Astrocyte (in vitro differentiated cells and primary cell): ENCODE results near the gene INPP4B. TPM values are rescaled to one million over a fixed set of nuclear protein-coding genes. Genes with fewer than 3 reads are reported as not detected.

ENCODE experiments used
- DNase-seq: peaks from one replicate; pipeline ENCODE4 v3.0.0-alpha.2; 2010; ENCODE audit warnings: low read depth
- FAIRE-seq: peaks from 2 replicates; lab custom pipeline; 2011; peaks lifted over from hg19 to GRCh38; lab: Jason Lieb, UNC
- H2AFZ ChIP-seq: 2 replicates; pipeline ENCODE4 v1.6.0; 2012; ENCODE audit warnings: low read depth, low read length, inconsistent platforms
- H3K27ac ChIP-seq: 2 replicates; pipeline ENCODE4 v1.5.1; 2011; ENCODE audit warnings: low read depth, low read length, inconsistent platforms
- H3K27me3 ChIP-seq: 2 replicates; pipeline ENCODE4 v1.6.0; 2011; ENCODE audit warnings: low read length, inconsistent platforms; ENCODE audit not compliant: insufficient read depth
- H3K36me3 ChIP-seq: 2 replicates; pipeline ENCODE4 v1.5.1; 2011; ENCODE audit warnings: low read length, inconsistent platforms; ENCODE audit not compliant: insufficient read depth
- H3K4me1 ChIP-seq: 2 replicates; pipeline ENCODE4 v1.5.1; 2011; ENCODE audit warnings: low read length, inconsistent platforms; ENCODE audit not compliant: insufficient read depth
- H3K4me2 ChIP-seq: 2 replicates; pipeline ENCODE4 v1.6.0; 2012; ENCODE audit warnings: low read length, inconsistent platforms
- H3K4me3 ChIP-seq: 2 replicates; pipeline ENCODE4 v1.5.1; 2011; ENCODE audit warnings: low read depth, mild to moderate bottlenecking, low read length, inconsistent platforms; ENCODE audit not compliant: insufficient read depth
- H3K79me2 ChIP-seq: 2 replicates; pipeline ENCODE4 v1.6.0; 2012; ENCODE audit warnings: mild to moderate bottlenecking, low read length, inconsistent platforms; ENCODE audit not compliant: insufficient read depth
- H3K9ac ChIP-seq: 2 replicates; pipeline ENCODE4 v1.6.0; 2012; ENCODE audit warnings: mild to moderate bottlenecking, low read length, inconsistent platforms
- H3K9me3 ChIP-seq: 2 replicates; pipeline ENCODE4 v1.5.1; 2012; ENCODE audit warnings: low read depth, mild to moderate bottlenecking, low read length, inconsistent platforms; ENCODE audit not compliant: insufficient read depth
- H4K20me1 ChIP-seq: 2 replicates; pipeline ENCODE4 v1.6.0; 2012; ENCODE audit warnings: low read length, inconsistent platforms; ENCODE audit not compliant: insufficient read depth
- H3K27ac Mint-ChIP-seq: one replicate; pipeline ENCODE4 v1.8.0; 2021; ENCODE audit warnings: mild to moderate bottlenecking, mixed read lengths; ENCODE audit not compliant: unreplicated experiment
- H3K27me3 Mint-ChIP-seq: one replicate; pipeline ENCODE4 v1.8.0; 2021; ENCODE audit warnings: low read depth, mixed read lengths; ENCODE audit not compliant: unreplicated experiment
- H3K36me3 Mint-ChIP-seq: one replicate; pipeline ENCODE4 v1.8.0; 2021; ENCODE audit warnings: low read depth, mixed read lengths; ENCODE audit not compliant: unreplicated experiment
- H3K4me1 Mint-ChIP-seq: one replicate; pipeline ENCODE4 v1.8.0; 2021; ENCODE audit warnings: low read depth, mixed read lengths; ENCODE audit not compliant: unreplicated experiment
- H3K4me3 Mint-ChIP-seq: one replicate; pipeline ENCODE4 v1.8.0; 2021; ENCODE audit warnings: mild to moderate bottlenecking, moderate library complexity, mixed read lengths; ENCODE audit not compliant: unreplicated experiment
- H3K9me3 Mint-ChIP-seq: one replicate; pipeline ENCODE4 v1.8.0; 2021; ENCODE audit warnings: mild to moderate bottlenecking, mixed read lengths; ENCODE audit not compliant: unreplicated experiment
- CTCF ChIP-seq: IDR thresholded peaks from 2 replicates; pipeline ENCODE4 v1.5.1; 2011; ENCODE audit warnings: low read depth, mild to moderate bottlenecking, inconsistent platforms, low read length, moderate library complexity; ENCODE audit not compliant: insufficient read depth
- EZH2 ChIP-seq: IDR thresholded peaks from 2 replicates; pipeline ENCODE4 v1.6.1; 2012; ENCODE audit warnings: mild to moderate bottlenecking, low read length, inconsistent platforms; ENCODE audit not compliant: insufficient read depth
- total RNA-seq: library from RNA; stranded (reverse); gene quantifications from 2 replicates; pipeline ENCODE4 v1.2.1, GENCODE V29; 2021

Gene INPP4B
- total RNA-seq, 1 donor from 2014 or later, result 2.8 TPM

GRCh38 chr4:142773505-142773904 lies 72.6 kb downstream of the INPP4B start:
- Histone ChIP-seq H4K20me1 (no peaks in the 10 kb centered on the region), H3K27ac (no peak overlapping the region), H3K27me3 (no peaks in the 10 kb centered on the region), H3K36me3 (no peaks in the 10 kb centered on the region), H3K9ac (no peak overlapping the region), H3K4me2 (no peak overlapping the region), H3K79me2 (no peaks in the 10 kb centered on the region), H3K4me1 (peaks cover 1% of the 10 kb centered on the region), H3K4me3 (no peak overlapping the region), H2AFZ (no peak overlapping the region), H3K9me3 (no peaks in the 10 kb centered on the region)
- H3K36me3 Mint-ChIP-seq, result no peaks in the 10 kb centered on the region
- H3K27ac Mint-ChIP-seq, result no peak overlapping the region
- peaks cover 2% of the 10 kb centered on the region for H3K9me3 Mint-ChIP-seq
- TF ChIP-seq EZH2 (no peak), CTCF (no peak)
- no peak overlapping the region for H3K4me3 Mint-ChIP-seq
- FAIRE-seq (no peak), DNase-seq (no peak)
- H3K27me3 Mint-ChIP-seq, result no peaks in the 10 kb centered on the region
- peaks cover 3% of the 10 kb centered on the region for H3K4me1 Mint-ChIP-seq

DNA sequence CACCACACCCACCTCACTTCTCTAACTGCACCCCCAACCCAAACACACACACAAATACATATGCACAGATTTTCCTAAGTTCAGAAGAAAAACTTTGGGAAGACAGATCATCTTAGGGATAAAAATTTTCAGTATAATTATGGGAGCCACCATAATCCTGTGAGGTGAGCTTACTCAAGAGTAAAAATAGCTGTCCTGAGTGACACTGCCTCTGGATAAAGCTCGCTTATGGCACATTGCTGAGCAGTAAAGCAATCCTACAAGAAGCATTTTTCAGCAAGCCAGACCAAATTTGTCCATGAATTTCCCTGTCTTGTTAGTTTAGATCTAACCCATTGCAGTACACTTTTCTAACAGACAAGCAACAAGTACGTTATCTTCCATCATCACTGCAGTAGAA lies 83.8 kb downstream of the INPP4B start:
- no peak overlapping the region for H3K4me3 Mint-ChIP-seq
- no peak overlapping the region for H3K27ac Mint-ChIP-seq
- H3K36me3 Mint-ChIP-seq, result no peaks in the 10 kb centered on the region
- Histone ChIP-seq H3K4me3 (no peak overlapping the region), H3K27ac (no peak overlapping the region), H3K4me2 (no peak overlapping the region), H3K4me1 (no peaks in the 10 kb centered on the region), H3K27me3 (no peaks in the 10 kb centered on the region), H2AFZ (no peak overlapping the region), H3K9ac (no peak overlapping the region), H4K20me1 (no peaks in the 10 kb centered on the region), H3K79me2 (no peaks in the 10 kb centered on the region), H3K9me3 (no peaks in the 10 kb centered on the region), H3K36me3 (no peaks in the 10 kb centered on the region)
- DNase-seq (no peak), FAIRE-seq (no peak)
- H3K27me3 Mint-ChIP-seq, result no peaks in the 10 kb centered on the region
- no peaks in the 10 kb centered on the region for H3K4me1 Mint-ChIP-seq
- no peaks in the 10 kb centered on the region for H3K9me3 Mint-ChIP-seq
- TF ChIP-seq EZH2 (no peak), CTCF (no peak)

DNA sequence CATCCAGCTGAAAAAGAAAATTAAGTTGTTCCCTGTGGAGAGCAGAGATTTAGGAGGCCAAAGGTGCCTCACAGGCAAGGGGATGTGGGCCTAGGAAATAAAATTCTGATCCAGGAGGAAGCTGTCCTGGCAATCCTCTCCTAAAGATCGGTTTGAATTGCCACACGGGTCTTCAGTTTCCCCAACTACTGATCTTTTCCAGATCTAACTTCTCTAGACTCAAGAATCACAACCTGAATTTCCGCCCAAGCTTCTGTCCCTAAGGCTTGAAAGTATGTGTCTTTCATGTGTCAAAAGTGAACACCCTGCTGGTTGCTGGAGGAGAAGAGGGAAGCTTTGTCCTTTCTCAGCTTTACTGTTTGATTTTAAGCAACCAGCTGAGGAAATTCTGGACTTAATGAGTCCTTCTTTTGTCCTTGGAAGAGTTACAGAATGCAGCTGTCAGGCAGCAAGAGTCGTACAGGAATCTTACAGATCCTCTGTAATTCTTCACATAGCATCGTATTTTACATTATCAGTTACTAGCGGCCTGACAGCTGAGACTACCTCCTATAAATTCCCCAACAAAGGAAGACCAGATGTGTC lies 93.8 kb downstream of the INPP4B start:
- Mint-ChIP-seq H3K9me3 (peaks cover 3% of the 10 kb centered on the region), H3K27me3 (no peaks in the 10 kb centered on the region), H3K4me1 (no peaks in the 10 kb centered on the region), H3K27ac (no peak overlapping the region), H3K4me3 (no peak overlapping the region), H3K36me3 (no peaks in the 10 kb centered on the region)
- Histone ChIP-seq H3K4me3 (no peak overlapping the region), H3K27ac (no peak overlapping the region), H3K79me2 (no peaks in the 10 kb centered on the region), H3K4me2 (no peak overlapping the region), H3K36me3 (no peaks in the 10 kb centered on the region), H3K9me3 (no peaks in the 10 kb centered on the region), H3K9ac (no peak overlapping the region), H4K20me1 (no peaks in the 10 kb centered on the region), H3K4me1 (no peaks in the 10 kb centered on the region), H3K27me3 (no peaks in the 10 kb centered on the region), H2AFZ (no peak overlapping the region)
- DNase-seq (no peak), FAIRE-seq (no peak)
- no peak for TF ChIP-seq EZH2
- TF ChIP-seq CTCF, result no peak
